ENCODE measurements around the gene ADAMTS6. TPM values are rescaled to one million over a fixed set of nuclear protein-coding genes. Genes with fewer than 3 reads are reported as not detected.
A peak's percentile ranks its signal among the peaks of the same experiment; 100 is the strongest.

Gene ADAMTS6
- polyA plus RNA-seq, 2 of the 4 experiments (the other 2 are of a cell fraction): 0.22 to 0.66 TPM

GRCh38 chr5:65198456-65199120, 283.1 kb downstream of the ADAMTS6 start:
- ChIA-PET CTCF (interaction anchor here (0.6 to 1.1 kb wide), 2 partner anchors 11 to 82 kb away, joined by 3 to 4 read pairs; no protein-coding TSS in a partner anchor), POLR2A (interaction anchor here (0.8 kb wide), 1 partner anchor 10 kb away, joined by 3 read pairs; no protein-coding TSS in a partner anchor)
- ATAC-seq (peak; percentile 91), FAIRE-seq (no peak), DNase-seq (ENCODE audit: low read depth in 1 of 2, low spot score in 1 of 2) (peak; percentile 33 to 51)
- H3K9me3 ChIP-seq: no peaks in the 10 kb centered on the region
- H3K27ac ChIP-seq: peak overlapping the region in 1 of 2 experiments; percentile 62; a peak in 2 of 6 replicates
- peaks cover 20% of the 10 kb centered on the region; the same call in 2 of the 3 replicates for H3K4me1 ChIP-seq
- H3K4me2 ChIP-seq: peak overlapping the region; percentile 31
- WGBS (ENCODE audit: missing lambda C conversion rate): 29% methylated on average over 3 of the region's 3 CpGs
- H3K4me3 ChIP-seq: no peak overlapping the region
- peak in 1 of 2 experiments; percentile 48; a peak in 1 of 5 replicates for TF ChIP-seq EP300 (IDR thresholded peaks at IDR 0.05)
- TF ChIP-seq CHD4 (IDR thresholded peaks at IDR 0.05; ENCODE audit: borderline replicate concordance): no peak
- TF ChIP-seq GATA3 (IDR thresholded peaks at IDR 0.05; ENCODE audit: borderline replicate concordance): peak; percentile 69; the same call in 1 of the 2 replicates
- TF ChIP-seq HOXB13 (CRISPR knock-in tag; IDR thresholded peaks at IDR 0.05; ENCODE audit: low read depth): no peak
- TF ChIP-seq E2F6 (IDR thresholded peaks at IDR 0.05; ENCODE audit: borderline replicate concordance, low read depth): no peak
- no peak for TF ChIP-seq USF2 (IDR thresholded peaks at IDR 0.05)
- peak; percentile 47; the same call in 1 of the 2 replicates for TF ChIP-seq MAX (IDR thresholded peaks at IDR 0.05)
- TF ChIP-seq JUNB (IDR thresholded peaks at IDR 0.05): peak; percentile 68
- no peak for TF ChIP-seq POLR2AphosphoS2 (conservative IDR thresholded peaks at IDR 0.05; ENCODE audit: low read length)
- peak; percentile 39; the same call in 1 of the 2 replicates for TF ChIP-seq FOSL2 (IDR thresholded peaks at IDR 0.05)
- TF ChIP-seq FOSL2 (CRISPR knock-in tag; IDR thresholded peaks at IDR 0.05): 0 out of 2 replicates have a peak, but pooled peaks have one; percentile 20
- no peak for TF ChIP-seq ATOH8 (CRISPR knock-in tag; IDR thresholded peaks at IDR 0.05; ENCODE audit: low read depth)
- TF ChIP-seq MAFK (IDR thresholded peaks at IDR 0.05; ENCODE audit: partially characterized antibody): no peak
- TF ChIP-seq MYC (IDR thresholded peaks at IDR 0.05; ENCODE audit: borderline replicate concordance, low read length): no peak
- TF ChIP-seq PHF8 (IDR thresholded peaks at IDR 0.05; ENCODE audit: borderline replicate concordance, low read depth): no peak

- WGBS (ENCODE audit: missing lambda C conversion rate): 72% methylated on average over 5 of the region's 5 CpGs
- DNase-seq (ENCODE audit: low read depth in 1 of 2, low spot score in 1 of 2) (no peak), FAIRE-seq (no peak), ATAC-seq (no peak)
- Histone ChIP-seq H3K9me3 (no peaks in the 10 kb centered on the region), H3K4me3 (no peak overlapping the region), H3K4me2 (peak overlapping the region; percentile 31; the same call in 1 of the 3 replicates), H3K4me1 (peaks cover 20% of the 10 kb centered on the region; the same call in 2 of the 3 replicates), H3K27ac (peak overlapping the region in 1 of 2 experiments; percentile 62; a peak in 2 of 6 replicates)
- TF ChIP-seq CEBPB (IDR thresholded peaks at IDR 0.05) (no peak), ATOH8 (CRISPR knock-in tag; IDR thresholded peaks at IDR 0.05; ENCODE audit: low read depth) (no peak), HOXB13 (CRISPR knock-in tag; IDR thresholded peaks at IDR 0.05; ENCODE audit: low read depth) (no peak)
- ChIA-PET CTCF (interaction anchor here (0.6 kb wide), 1 partner anchor 81 kb away, joined by 3 read pairs; no protein-coding TSS in a partner anchor), POLR2A (interaction anchor here (0.8 kb wide), 1 partner anchor 9 kb away, joined by 3 read pairs; no protein-coding TSS in a partner anchor)
Observed at GRCh38 chr5:65197531-65198455, 283.9 kb downstream of the ADAMTS6 start.
